HG03135 (cell line): ENCODE measurements around the gene PAXIP1.

ENCODE experiments used
- ATAC-seq: cut with Tn5 transposase; IDR thresholded peaks from one replicate; pipeline ENCODE4 v1.9.1; 2021; ENCODE audit warnings: mild to moderate bottlenecking, moderate library complexity; ENCODE audit not compliant: unreplicated experiment

The PAXIP1 gene

GRCh38 chr7:154997840-154998370 lies 5.0 kb downstream of the PAXIP1 start:
- no peak for ATAC-seq

- ATAC-seq = no peak
Observed at GRCh38 chr7:154996756-154997155, 6.2 kb downstream of the PAXIP1 start.

- no peak for ATAC-seq
Observed at GRCh38 chr7:154996101-154996500, 6.8 kb downstream of the PAXIP1 start.

GRCh38 chr7:154994996-154995395 lies 7.9 kb downstream of the PAXIP1 start:
- ATAC-seq = no peak

GRCh38 chr7:154990964-154991540 lies 11.9 kb downstream of the PAXIP1 start:
- ATAC-seq = no peak

GRCh38 chr7:154987571-154987970 lies 15.4 kb downstream of the PAXIP1 start:
- ATAC-seq = no peak

GRCh38 chr7:154986200-154986945 lies 16.6 kb downstream of the PAXIP1 start:
- ATAC-seq = no peak

- ATAC-seq = no peak
Observed at GRCh38 chr7:154985230-154985629, 17.7 kb downstream of the PAXIP1 start.

- ATAC-seq = no peak
Observed at GRCh38 chr7:154984601-154985188, 18.2 kb downstream of the PAXIP1 start.

- no peak for ATAC-seq
Observed at GRCh38 chr7:154978017-154978416, 24.9 kb downstream of the PAXIP1 start.

- no peak for ATAC-seq
Observed at GRCh38 chr7:154977250-154977649, 25.7 kb downstream of the PAXIP1 start.

GRCh38 chr7:154976844-154977243 lies 26.1 kb downstream of the PAXIP1 start:
- no peak for ATAC-seq

GRCh38 chr7:154975984-154976383 lies 26.9 kb downstream of the PAXIP1 start:
- ATAC-seq = no peak

GRCh38 chr7:154973381-154973780 lies 29.5 kb downstream of the PAXIP1 start:
- no peak for ATAC-seq

GRCh38 chr7:154968336-154969001 lies 34.5 kb downstream of the PAXIP1 start:
- ATAC-seq = no peak

GRCh38 chr7:154967401-154967955 lies 35.4 kb downstream of the PAXIP1 start:
- no peak for ATAC-seq

- no peak for ATAC-seq
Observed at GRCh38 chr7:154965014-154965413, 37.9 kb downstream of the PAXIP1 start.

GRCh38 chr7:154960063-154960790 lies 42.7 kb downstream of the PAXIP1 start:
- ATAC-seq = no peak

GRCh38 chr7:154956427-154956826 lies 46.5 kb downstream of the PAXIP1 start:
- no peak for ATAC-seq

- ATAC-seq = no peak
Observed at GRCh38 chr7:154953006-154953684, 49.8 kb downstream of the PAXIP1 start.
